NT2/D1 (cell line): Measurements from ENCODE around the gene ZFHX3.

Source experiments
- SUZ12 ChIP-seq: IDR thresholded peaks from 2 replicates; pipeline ENCODE4 v1.6.1; 2011; ENCODE audit not compliant: insufficient read length, insufficient read depth; ENCODE audit errors: extremely low read depth
- YY1 ChIP-seq: IDR thresholded peaks from 2 replicates; pipeline ENCODE4 v1.6.1; 2011; ENCODE audit not compliant: insufficient read length, insufficient read depth
- ZNF274 ChIP-seq: IDR thresholded peaks from 2 replicates; pipeline ENCODE4 v1.6.1; 2011; ENCODE audit warnings: mild to moderate bottlenecking, low read depth, low read length

- TF ChIP-seq ZNF274 (no peak), YY1 (no peak), SUZ12 (no peak)
Observed at GRCh38 chr16:73046202-73046848, 1.6 kb downstream of the ZFHX3 start.
